ENCODE data around the gene RNF115.

The RNF115 gene

DNA sequence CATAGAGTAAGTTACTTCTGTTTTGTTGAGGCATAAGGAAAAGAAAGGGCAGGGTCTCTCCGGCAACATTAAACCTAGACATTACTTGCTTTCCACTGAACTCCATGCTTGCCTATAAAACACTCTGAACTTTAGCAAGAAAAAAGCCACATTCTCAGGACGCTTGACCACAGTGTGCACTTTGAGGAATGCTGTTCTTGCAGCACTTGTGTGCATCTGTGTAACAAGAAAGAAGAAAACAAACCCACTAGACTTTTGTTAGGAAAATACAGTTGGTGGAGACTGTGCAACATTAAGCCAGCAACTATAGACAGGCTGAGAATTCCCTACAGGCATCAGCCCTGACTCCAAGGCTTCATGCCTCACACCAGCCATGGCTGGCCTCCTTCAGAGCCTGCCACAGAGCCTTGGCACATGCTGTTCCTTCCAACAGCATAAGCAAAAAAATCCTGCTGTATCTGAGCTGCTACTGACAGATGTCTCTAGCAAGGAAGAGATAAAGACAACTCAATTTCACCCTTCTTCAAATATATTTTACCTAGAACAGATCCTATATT lies 122.5 kb downstream of the RNF115 start:
- CTCF ChIA-PET: no interaction called here
- no peak for DNase-seq
- Mint-ChIP-seq H3K9me3 (no peaks in the 10 kb centered on the region), H3K36me3 (no peaks in the 10 kb centered on the region), H3K27ac (no peak overlapping the region), H3K4me3 (no peak overlapping the region), H3K27me3 (peaks cover 53% of the 10 kb centered on the region), H3K4me1 (no peaks in the 10 kb centered on the region)

GRCh38 chr1:145696630-145696960 lies 127.3 kb downstream of the RNF115 start:
- no peaks in the 10 kb centered on the region for H3K36me3 Mint-ChIP-seq
- H3K4me3 Mint-ChIP-seq: no peak overlapping the region
- DNase-seq: no peak
- peaks cover 5% of the 10 kb centered on the region for H3K4me1 Mint-ChIP-seq
- no peaks in the 10 kb centered on the region for H3K9me3 Mint-ChIP-seq
- H3K27me3 Mint-ChIP-seq: peaks cover 43% of the 10 kb centered on the region
- no peak overlapping the region for H3K27ac Mint-ChIP-seq
- CTCF ChIA-PET: no interaction called here

DNA sequence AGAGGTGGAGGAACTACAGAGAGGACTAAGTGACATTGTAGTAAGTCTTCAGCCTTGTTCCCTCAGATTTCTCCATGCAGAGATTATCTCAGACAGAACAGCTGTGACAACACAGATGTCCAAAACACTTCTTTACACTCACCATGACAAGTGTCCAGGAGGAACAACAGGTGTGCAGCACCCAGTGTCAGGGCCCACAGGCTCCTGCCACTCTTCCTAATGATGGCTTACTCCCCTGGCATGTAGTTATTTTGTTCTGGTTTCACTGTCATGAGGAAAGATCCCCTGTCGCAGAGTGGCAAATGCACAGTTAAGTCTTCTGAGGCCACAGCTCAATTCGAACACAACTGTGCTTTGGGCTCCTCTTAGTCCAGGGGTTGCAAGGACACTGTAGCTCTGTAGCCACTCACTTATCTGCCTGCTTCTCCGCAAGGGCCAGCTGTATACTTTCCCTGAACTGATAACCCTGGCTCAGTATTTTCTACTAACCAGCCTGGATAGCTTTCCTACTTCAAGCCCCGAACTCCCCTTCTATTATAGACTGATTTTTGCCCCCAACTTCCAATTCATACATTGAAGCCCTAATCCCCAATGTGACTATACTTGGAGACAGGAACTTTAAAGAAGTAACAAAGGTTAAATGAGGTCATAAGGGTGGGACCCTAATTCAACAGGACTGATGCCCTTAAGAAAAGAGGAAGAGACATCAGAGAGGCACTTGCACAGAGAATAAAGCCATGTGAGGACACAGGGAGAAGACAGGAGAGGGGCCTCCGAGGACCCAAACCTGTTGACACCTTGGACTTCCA lies 127.9 kb downstream of the RNF115 start:
- no peak overlapping the region for H3K27ac Mint-ChIP-seq
- peaks cover 11% of the 10 kb centered on the region for H3K4me1 Mint-ChIP-seq
- H3K27me3 Mint-ChIP-seq: peaks cover 43% of the 10 kb centered on the region
- no peak overlapping the region for H3K4me3 Mint-ChIP-seq
- no peaks in the 10 kb centered on the region for H3K9me3 Mint-ChIP-seq
- CTCF ChIA-PET: no interaction called here
- DNase-seq: no peak
- H3K36me3 Mint-ChIP-seq: no peaks in the 10 kb centered on the region

- peaks cover 5% of the 10 kb centered on the region for H3K36me3 Mint-ChIP-seq
- H3K27ac Mint-ChIP-seq: no peak overlapping the region
- H3K9me3 Mint-ChIP-seq: no peaks in the 10 kb centered on the region
- CTCF ChIA-PET: interaction anchor here (0.7 kb wide), 1 partner anchor 26 kb away, joined by 4 read pairs; the partner anchor contains the start of gene CD160
- H3K4me1 Mint-ChIP-seq: peaks cover 40% of the 10 kb centered on the region
- H3K4me3 Mint-ChIP-seq: no peak overlapping the region
- DNase-seq: no peak
- H3K27me3 Mint-ChIP-seq: peaks cover 21% of the 10 kb centered on the region
Measured at GRCh38 chr1:145692785-145693443, 131.0 kb downstream of the RNF115 start.

GRCh38 chr1:145690587-145691558 lies 133.0 kb downstream of the RNF115 start:
- peak; percentile 75 for DNase-seq
- Mint-ChIP-seq H3K27me3 (peaks cover 11% of the 10 kb centered on the region), H3K4me1 (peaks cover 40% of the 10 kb centered on the region), H3K4me3 (peak overlapping the region; percentile 55), H3K9me3 (no peaks in the 10 kb centered on the region), H3K27ac (peak overlapping the region; percentile 96), H3K36me3 (peaks cover 8% of the 10 kb centered on the region)
- CTCF ChIA-PET: no interaction called here

DNA sequence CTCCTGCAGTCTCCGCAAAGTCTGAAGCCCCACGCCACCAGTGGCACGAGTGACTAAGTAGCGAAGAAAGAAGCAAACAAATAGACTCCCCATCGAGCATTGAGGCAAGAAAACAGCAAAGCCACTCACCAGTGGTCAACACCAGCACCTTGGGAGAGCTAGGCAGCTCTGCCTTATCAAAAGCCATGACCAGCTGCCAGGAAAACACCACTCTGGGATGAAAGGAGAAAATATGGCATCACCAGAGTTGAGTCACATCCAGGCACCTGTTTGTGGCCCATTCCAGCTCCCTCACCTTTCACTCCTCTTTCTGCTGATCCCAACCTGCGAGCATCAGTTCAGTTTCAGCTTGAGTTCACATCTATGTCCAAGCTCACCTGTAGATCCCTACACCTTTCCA lies 134.0 kb downstream of the RNF115 start:
- H3K36me3 Mint-ChIP-seq: peaks cover 10% of the 10 kb centered on the region
- peaks cover 40% of the 10 kb centered on the region for H3K4me1 Mint-ChIP-seq
- H3K9me3 Mint-ChIP-seq: no peaks in the 10 kb centered on the region
- H3K27me3 Mint-ChIP-seq: peaks cover 7% of the 10 kb centered on the region
- DNase-seq: no peak
- H3K4me3 Mint-ChIP-seq: peak overlapping the region; percentile 55
- peak overlapping the region; percentile 96 for H3K27ac Mint-ChIP-seq
- CTCF ChIA-PET: no interaction called here

DNA sequence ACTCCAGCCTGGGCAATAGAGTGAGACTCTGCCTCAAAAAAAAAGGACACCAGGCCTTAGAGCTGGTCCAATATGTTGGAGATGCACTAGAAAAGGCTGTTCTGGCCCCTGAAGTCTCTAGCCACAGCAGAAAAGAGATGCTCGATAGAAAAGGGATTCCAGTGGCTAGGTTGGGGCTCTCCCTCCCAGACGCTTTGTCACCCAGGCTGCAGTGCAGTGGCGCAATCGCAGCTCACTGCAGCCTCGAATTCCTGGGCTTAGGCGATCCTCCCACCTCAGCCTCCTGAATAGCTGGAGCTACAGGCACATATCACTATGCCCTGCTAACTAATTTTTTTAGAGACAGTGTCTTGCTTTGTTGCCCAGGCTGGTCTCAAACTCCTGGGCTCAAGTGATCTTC lies 135.0 kb downstream of the RNF115 start:
- peak overlapping the region; percentile 96 for H3K27ac Mint-ChIP-seq

More for the DNA sequence above, 135.0 kb downstream of the RNF115 start:
- no peak for DNase-seq
- H3K4me1 Mint-ChIP-seq: peaks cover 40% of the 10 kb centered on the region
- CTCF ChIA-PET: no interaction called here
- peaks cover 3% of the 10 kb centered on the region for H3K27me3 Mint-ChIP-seq
- no peak overlapping the region for H3K4me3 Mint-ChIP-seq
- H3K9me3 Mint-ChIP-seq: no peaks in the 10 kb centered on the region
- H3K36me3 Mint-ChIP-seq: peaks cover 10% of the 10 kb centered on the region
